HepG2 (cell line): Measurements from ENCODE around the gene TTLL11. TPM values are rescaled to one million over a fixed set of nuclear protein-coding genes. Genes with fewer than 3 reads are reported as not detected.

Source experiments
- ATAC-seq: fragments of 200-7000 bp; cut with Tn5 transposase; 3 replicates; pipeline ENCODE4 v1.9.1; 2020; ENCODE audit warnings: mild to moderate bottlenecking, moderate library complexity
- BruUV-seq: library from RNA; stranded (reverse); fragments of 400-500 nt; replicated peaks from 2 replicates; lab custom pipeline; 2021; lab: Mats Ljungman, UMichigan
- CTCF ChIA-PET: fragments of 300-600 bp; formaldehyde crosslinking; extraction: SDS; loops from one replicate; lab custom pipeline; 2021; ENCODE audit warnings: low total read pairs, inconsistent platforms, low intra/inter-chr PET ratio; lab: Yijun Ruan, JAX
- POLR2A ChIA-PET: fragments of 350-600 bp; sonication (Branson Sonifier 250); formaldehyde crosslinking; loops from one replicate; lab custom pipeline; 2020; ENCODE audit warnings: antibody characterized with exemption, inconsistent platforms; lab: Yijun Ruan, JAX
- DNase-seq: peaks from one replicate; pipeline ENCODE4 v3.0.0-alpha.2; 2015; ENCODE audit warnings: low spot score
- FAIRE-seq: peaks from 3 replicates; lab custom pipeline; 2011; peaks lifted over from hg19 to GRCh38; lab: Jason Lieb, UNC
- H2AFZ ChIP-seq: one replicate; pipeline ENCODE4 v1.6.1; 2011; ENCODE audit warnings: low read length, inconsistent platforms
- H3K27ac ChIP-seq: fragments of 300-600 bp; 3 replicates; pipeline ENCODE4 v1.8.0; 2011; ENCODE audit warnings: mixed run types, mild to moderate bottlenecking, mixed read lengths, low read length, inconsistent platforms; ENCODE audit not compliant: insufficient read depth; ENCODE audit errors: extremely low read length
- H3K27me3 ChIP-seq, 2 experiments: fragments of 200-600 bp in 1 of 2; 2 replicates in 1 of 2; 3 replicates in 1 of 2; pipeline versions ENCODE4 v1.6.0 to v1.8.0; 2011; ENCODE audit warnings: low read length in 2 of 2, mild to moderate bottlenecking in 2 of 2, moderate library complexity in 2 of 2, inconsistent platforms in 1 of 2; ENCODE audit not compliant: insufficient read depth in 2 of 2, control insufficient read depth in 1 of 2
- H3K36me3 ChIP-seq, 2 experiments: fragments of 200-600 bp in 1 of 2; replicated peaks in 1 of 2; 2 replicates in 1 of 2; 3 replicates in 1 of 2; pipeline versions ENCODE4 v1.5.1 to v1.8.0; 2011; ENCODE audit warnings: low read length in 2 of 2, inconsistent platforms in 1 of 2; ENCODE audit not compliant: insufficient read depth in 2 of 2, control insufficient read depth in 1 of 2
- H3K4me1 ChIP-seq: 2 replicates; pipeline ENCODE4 v1.5.1; 2012; ENCODE audit warnings: low read length, inconsistent platforms; ENCODE audit not compliant: insufficient read depth
- H3K4me2 ChIP-seq: 2 replicates; pipeline ENCODE4 v1.6.0; 2011; ENCODE audit warnings: low read depth, low read length, inconsistent platforms
- H3K4me3 ChIP-seq, 3 experiments: fragments of 200-600 bp in 1 of 3; sonication (generic), shearing (Covaris generic) in 1 of 3; replicated peaks in 1 of 3; 2 replicates each; pipeline ENCODE4 v1.5.1; 2011 to 2016; ENCODE audit warnings: low read length in 3 of 3, inconsistent platforms in 2 of 3, low read depth in 2 of 3, mild to moderate bottlenecking in 2 of 3, control low read depth in 1 of 3, mixed read lengths in 1 of 3; ENCODE audit not compliant: insufficient read depth in 1 of 3
- H3K79me2 ChIP-seq: one replicate; pipeline ENCODE4 v1.6.1; 2011; ENCODE audit warnings: low read length, inconsistent platforms; ENCODE audit not compliant: insufficient read depth
- H3K9ac ChIP-seq: 2 replicates; pipeline ENCODE4 v1.6.0; 2011; ENCODE audit warnings: mild to moderate bottlenecking, low read depth, low read length, inconsistent platforms; ENCODE audit not compliant: insufficient read depth
- H3K9me3 ChIP-seq: 2 replicates; pipeline ENCODE4 v1.5.1; 2012; ENCODE audit warnings: mild to moderate bottlenecking, low read length
- H4K20me1 ChIP-seq: 2 replicates; pipeline ENCODE4 v1.6.0; 2011; ENCODE audit warnings: inconsistent platforms, mild to moderate bottlenecking, low read length, moderate library complexity; ENCODE audit not compliant: insufficient read depth
- DPF2 ChIP-seq: sonication (generic); formaldehyde crosslinking; IDR thresholded peaks from 2 replicates; pipeline ENCODE4 v1.4.0; 2020; ENCODE audit warnings: mild to moderate bottlenecking, low read depth, missing genetic modification reagents, borderline replicate concordance
- FLYWCH1 ChIP-seq: sonication (generic); formaldehyde crosslinking; IDR thresholded peaks from 2 replicates; pipeline ENCODE4 v1.8.1; 2023; ENCODE audit warnings: mild to moderate bottlenecking, missing genetic modification reagents
- GATAD1 ChIP-seq: IDR thresholded peaks from 2 replicates; pipeline ENCODE4 v1.6.1; 2016; ENCODE audit warnings: missing genetic modification reagents, missing compliant biosample characterization
- HNRNPK ChIP-seq: fragments of 200-400 bp; formaldehyde crosslinking; IDR thresholded peaks from 2 replicates; pipeline ENCODE4 v1.6.1; 2018; ENCODE audit warnings: low read length, low read depth, moderate library complexity, mild to moderate bottlenecking; ENCODE audit not compliant: poor library complexity, severe bottlenecking
- KDM6A ChIP-seq: IDR thresholded peaks from 2 replicates; pipeline ENCODE4 v1.6.1; 2016; ENCODE audit warnings: low read depth
- TBL1XR1 ChIP-seq: fragments of 150-350 bp; IDR thresholded peaks from 2 replicates; pipeline ENCODE4 v1.6.1; 2014; ENCODE audit warnings: borderline replicate concordance, low read length; ENCODE audit not compliant: partially characterized antibody
- ZNF260 ChIP-seq: sonication (generic); formaldehyde crosslinking; IDR thresholded peaks from 2 replicates; pipeline ENCODE4 v1.4.0; 2020; ENCODE audit warnings: missing genetic modification reagents, low read depth, mild to moderate bottlenecking, borderline replicate concordance
- ZNF280B ChIP-seq: sonication (generic); formaldehyde crosslinking; IDR thresholded peaks from 2 replicates; pipeline ENCODE4 v1.5.0; 2020; ENCODE audit warnings: missing genetic modification reagents, mild to moderate bottlenecking, borderline replicate concordance
- ZSCAN21 ChIP-seq: sonication (generic); formaldehyde crosslinking; IDR thresholded peaks from 2 replicates; pipeline ENCODE4 v1.8.0; 2022; ENCODE audit warnings: mild to moderate bottlenecking, missing genetic modification reagents, moderate library complexity, borderline replicate concordance
- ZSCAN25 ChIP-seq: sonication (generic); formaldehyde crosslinking; IDR thresholded peaks from 2 replicates; pipeline ENCODE4 v1.8.0; 2022; ENCODE audit warnings: mild to moderate bottlenecking, missing genetic modification reagents
- WGBS: methylation state at CpG from one replicate; pipeline ENCODE4 v1.1.6; 2017; ENCODE audit warnings: low lambda C conversion rate; 5-methylcytosine and 5-hydroxymethylcytosine counted together
- in situ Hi-C: cut with HindIII; loops from 2 replicates; pipeline ENCODE4 v1.10.0; 2017; ENCODE audit warnings: low pct_unique_long_range_greater_than_20kb; ENCODE audit not compliant: extremely low pct_ligation_motif_present
- intact Hi-C: fragments of 100-400 bp; cut with micrococcal nuclease; formaldehyde crosslinking; loops from one replicate; pipeline ENCODE4 v1.10.0; 2022; ENCODE audit not compliant: unreplicated experiment
- polyA plus RNA-seq, 8 experiments: library from polyadenylated mRNA; depleted of rRNA in 3 of 8; stranded (reverse) in 7 of 8; unstranded in 1 of 8; fragments of >200 nt; fragmentation: Illumina TruSeq in 4 of 8; extraction: Trizol in 4 of 8; gene quantifications; 2 replicates each; pipeline versions ENCODE4 v1.2.1 to v1.2.3, GENCODE V29; 2011 to 2016; ENCODE audit warnings: low read depth in 4 of 8, missing spikeins in 1 of 8, mixed read lengths in 1 of 8; ENCODE audit not compliant: insufficient read depth in 1 of 8
- total RNA-seq, 5 experiments: library from RNA; depleted of rRNA; stranded (reverse); fragments of >200 nt; fragmentation: Illumina TruSeq; extraction: Trizol; gene quantifications; 2 replicates each; pipeline ENCODE4 v1.2.3, GENCODE V29; 2016; ENCODE audit warnings: low read depth in 1 of 5
- TF ChIP-seq, protein P1 (sequence below): sonication (generic); IDR thresholded peaks from 2 replicates; pipeline ENCODE4 v1.6.1; 2016; ENCODE audit warnings: low read depth, borderline replicate concordance

The TTLL11 gene
- total and polyA plus RNA-seq, 2 of the 13 experiments (the other 11 are each of a cell fraction or from before 2014, with no cell fraction given), result 4.5 to 5.2 TPM

DNA sequence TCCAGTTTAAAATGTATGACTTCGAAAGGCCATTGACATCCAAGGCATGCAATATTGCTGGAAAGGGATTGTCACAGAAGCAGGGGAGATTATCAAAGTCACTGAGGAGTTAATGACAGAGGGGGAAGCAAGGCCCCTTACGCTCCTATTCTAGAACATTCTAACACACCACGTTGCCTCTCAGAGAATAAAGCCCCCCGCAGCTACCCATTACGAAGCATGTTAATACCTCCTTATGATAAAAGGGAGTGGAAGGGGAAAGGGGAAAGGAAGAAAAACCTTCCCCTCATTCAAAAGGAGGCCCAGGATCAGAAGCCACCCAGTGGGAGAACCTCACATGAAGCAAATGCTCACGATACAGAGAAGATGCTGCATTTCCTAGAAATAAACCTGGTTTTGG, 228.0 kb downstream of the TTLL11 start:
- BruUV-seq, result no TSS peak
- in situ Hi-C loops, result loop anchor here (10.0 kb wide), 2 partner anchors 120 to 320 kb away; no protein-coding TSS in a partner anchor
- no peak for TF ChIP-seq ZNF260
- TF ChIP-seq DPF2 (CRISPR knock-in tag), result no peak
- TF ChIP-seq GATAD1 (CRISPR knock-in tag), result no peak
- TF ChIP-seq ZSCAN25 (CRISPR knock-in tag), result no peak
- TF ChIP-seq, all 625 proteins: peak for 0
- Histone ChIP-seq H3K9ac (no peak overlapping the region), H3K9me3 (no peaks in the 10 kb centered on the region), H4K20me1 (no peaks in the 10 kb centered on the region), H3K27me3 (peaks cover 0 to 28% of the 10 kb centered on the region in 2 experiments; a peak in 2 of 5 replicates), H3K4me1 (no peaks in the 10 kb centered on the region), H3K79me2 (no peaks in the 10 kb centered on the region), H2AFZ (no peak overlapping the region), H3K4me3 (no peak overlapping the region), H3K36me3 (no peaks in the 10 kb centered on the region), H3K4me2 (no peak overlapping the region), H3K27ac (no peak overlapping the region)
- DNase-seq, result no peak
- CTCF ChIA-PET, result no interaction called here
- no peak for ATAC-seq
- POLR2A ChIA-PET, result no interaction called here
- intact Hi-C loops, result no loop called here
- no peak for FAIRE-seq
- 36% methylated on average over 6 of the region's 6 CpGs for WGBS

- Histone ChIP-seq H3K27ac (no peak overlapping the region), H3K9me3 (no peaks in the 10 kb centered on the region), H3K4me3 (no peak overlapping the region), H2AFZ (no peak overlapping the region), H3K79me2 (no peaks in the 10 kb centered on the region), H3K4me2 (no peak overlapping the region), H3K4me1 (no peaks in the 10 kb centered on the region), H3K27me3 (peaks cover 0 to 28% of the 10 kb centered on the region in 2 experiments; a peak in 2 of 5 replicates), H3K36me3 (no peaks in the 10 kb centered on the region), H3K9ac (no peak overlapping the region), H4K20me1 (no peaks in the 10 kb centered on the region)
- intact Hi-C loops (loop anchor here (5.0 kb wide), 1 partner anchor 227 kb away; no protein-coding TSS in a partner anchor), in situ Hi-C loops (loop anchor here (10.0 kb wide), 2 partner anchors 119 to 319 kb away; no protein-coding TSS in a partner anchor)
- WGBS, result 37% methylated on average over 2 of the region's 2 CpGs
- BruUV-seq, result no TSS peak
- ATAC-seq, result no peak
- no peak for FAIRE-seq
- ChIA-PET POLR2A (no interaction called here), CTCF (no interaction called here)
- DNase-seq, result no peak
- TF ChIP-seq KDM6A (no peak), ZSCAN21 (CRISPR knock-in tag) (no peak), TBL1XR1 (no peak), ZNF280B (no peak), HNRNPK (no peak), FLYWCH1 (no peak)
- TF ChIP-seq, protein P1, sequence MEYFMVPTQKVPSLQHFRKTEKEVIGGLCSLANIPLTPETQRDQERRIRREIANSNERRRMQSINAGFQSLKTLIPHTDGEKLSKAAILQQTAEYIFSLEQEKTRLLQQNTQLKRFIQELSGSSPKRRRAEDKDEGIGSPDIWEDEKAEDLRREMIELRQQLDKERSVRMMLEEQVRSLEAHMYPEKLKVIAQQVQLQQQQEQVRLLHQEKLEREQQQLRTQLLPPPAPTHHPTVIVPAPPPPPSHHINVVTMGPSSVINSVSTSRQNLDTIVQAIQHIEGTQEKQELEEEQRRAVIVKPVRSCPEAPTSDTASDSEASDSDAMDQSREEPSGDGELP, result no peak
These were observed 229.2 kb downstream of the TTLL11 start for GRCh38 chr9:121863955-121864354.
